ENCODE data around the gene SLC25A41. TPM values are rescaled to one million over a fixed set of nuclear protein-coding genes. Genes with fewer than 3 reads are reported as not detected.

Gene SLC25A41
- total RNA-seq, 1 donor from 2014 or later, result not detected

Other genes starting within 250 kb of the SLC25A41 start
- gene MLLT1, start 153.8 kb downstream of the SLC25A41 start, total RNA-seq, result 4.8 and 8.7 TPM in 2 replicates
- gene ACER1, start 100.2 kb downstream of the SLC25A41 start, total RNA-seq, result not detected in 2 replicates
- gene CLPP, start 72.2 kb downstream of the SLC25A41 start, total RNA-seq, result 47.9 and 54.8 TPM in 2 replicates
- gene ALKBH7, start 61.0 kb downstream of the SLC25A41 start, total RNA-seq, result 30.7 and 40.5 TPM in 2 replicates
- 0.44 and 1.2 TPM in 2 replicates for gene PSPN, start 57.8 kb downstream of the SLC25A41 start, total RNA-seq
- 35.1 and 36.7 TPM in 2 replicates for gene GTF2F1, start 40.6 kb downstream of the SLC25A41 start, total RNA-seq
- gene KHSRP, start 9.0 kb downstream of the SLC25A41 start, total RNA-seq, result 73.4 and 87.0 TPM in 2 replicates
- gene SLC25A23, start 26.0 kb upstream of the SLC25A41 start, total RNA-seq, result 13.1 and 15.7 TPM in 2 replicates
- gene CRB3, start 30.5 kb upstream of the SLC25A41 start, total RNA-seq, result not detected in 2 replicates
- gene DENND1C, start 48.0 kb upstream of the SLC25A41 start, total RNA-seq, result not detected in 2 replicates
- not detected in 2 replicates for gene TUBB4A, start 68.5 kb upstream of the SLC25A41 start, total RNA-seq
- 0.40 and 0.65 TPM in 2 replicates for gene TNFSF9, start 97.3 kb upstream of the SLC25A41 start, total RNA-seq
- gene CD70, start 157.4 kb upstream of the SLC25A41 start, total RNA-seq, result 0.22 TPM in 1 of 2 replicates, not detected in the other
- gene TNFSF14, start 236.4 kb upstream of the SLC25A41 start, total RNA-seq, result not detected in 2 replicates